BLaER1 treated with 17β-estradiol and CSF1 and Interleukin-3, amounts not matched to agents 10 nM and 100 nM (cell line): ENCODE data around the gene MYOG.
A peak's percentile ranks its signal among the peaks of the same experiment; 100 is the strongest.

ENCODE experiments used
- H3K27ac ChIP-seq, 11 experiments: shearing (Covaris generic); formaldehyde crosslinking; 2 replicates each; pipeline ENCODE4 v1.8.1; 2022
- H3K27me3 ChIP-seq, 11 experiments: shearing (Covaris generic); formaldehyde crosslinking; 2 replicates each; pipeline ENCODE4 v1.8.1; 2022
- H3K36me3 ChIP-seq, 11 experiments: shearing (Covaris generic); formaldehyde crosslinking; 2 replicates each; pipeline ENCODE4 v1.8.1; 2022
- H3K4me1 ChIP-seq, 10 experiments: shearing (Covaris generic); formaldehyde crosslinking; 2 replicates each; pipeline ENCODE4 v1.8.1; 2022
- H3K4me2 ChIP-seq, 11 experiments: shearing (Covaris generic); formaldehyde crosslinking; 2 replicates each; pipeline ENCODE4 v1.8.1; 2022
- H3K4me3 ChIP-seq, 10 experiments: shearing (Covaris generic); formaldehyde crosslinking; 2 replicates each; pipeline ENCODE4 v1.8.1; 2022
- H3K9ac ChIP-seq, 11 experiments: shearing (Covaris generic); formaldehyde crosslinking; 2 replicates each; pipeline ENCODE4 v1.8.1; 2022
- H3K9me3 ChIP-seq, 11 experiments: shearing (Covaris generic); formaldehyde crosslinking; replicated peaks in 1 of 11; 2 replicates each; pipeline ENCODE4 v1.8.1; 2022
- H4K20me1 ChIP-seq, 11 experiments: shearing (Covaris generic); formaldehyde crosslinking; 2 replicates each; pipeline ENCODE4 v1.8.1; 2022
- Cebpa-rat ChIP-seq, 11 experiments: shearing (Covaris generic); IDR thresholded peaks; 2 replicates each; pipeline ENCODE4 v1.8.1; 2022

Gene MYOG

DNA sequence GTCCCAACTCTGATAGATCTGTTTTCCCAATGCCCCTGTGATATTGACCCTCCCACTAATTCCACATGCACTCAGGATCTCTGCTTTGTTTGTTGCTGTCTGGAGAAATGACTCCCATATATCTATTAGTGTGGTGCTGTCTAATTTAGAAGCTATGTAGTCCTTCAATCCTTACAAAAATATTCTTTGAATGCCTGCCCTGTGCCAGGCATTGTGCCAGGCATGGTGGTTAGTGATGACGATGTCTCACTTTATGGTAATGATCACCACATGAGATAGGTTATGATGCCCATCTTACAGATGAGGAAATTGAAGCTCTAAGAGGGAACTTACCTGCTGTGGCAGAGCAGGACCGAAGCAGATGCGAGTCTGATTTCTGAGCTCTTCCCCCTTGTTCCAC, 12.9 kb downstream of the MYOG start:
- H3K27me3 ChIP-seq: peaks cover 15 to 32% (median 22%) of the 10 kb centered on the region in 11 experiments
- H3K9me3 ChIP-seq: no peaks in the 10 kb centered on the region
- H3K36me3 ChIP-seq: peaks cover 8 to 65% (median 48%) of the 10 kb centered on the region in 11 experiments; a peak in 21 of 22 replicates
- no peak overlapping the region for H3K4me3 ChIP-seq
- no peak overlapping the region for H3K27ac ChIP-seq
- H4K20me1 ChIP-seq: peaks cover 0 to 12% (median 0%) of the 10 kb centered on the region in 11 experiments; a peak in 2 of 22 replicates
- peaks cover 51 to 87% (median 77%) of the 10 kb centered on the region in 10 experiments for H3K4me1 ChIP-seq
- no peak overlapping the region for H3K9ac ChIP-seq
- TF ChIP-seq Cebpa-rat (IDR thresholded peaks at IDR 0.05): no peak
- H3K4me2 ChIP-seq: no peak overlapping the region; a peak in 3 of 22 replicates

DNA sequence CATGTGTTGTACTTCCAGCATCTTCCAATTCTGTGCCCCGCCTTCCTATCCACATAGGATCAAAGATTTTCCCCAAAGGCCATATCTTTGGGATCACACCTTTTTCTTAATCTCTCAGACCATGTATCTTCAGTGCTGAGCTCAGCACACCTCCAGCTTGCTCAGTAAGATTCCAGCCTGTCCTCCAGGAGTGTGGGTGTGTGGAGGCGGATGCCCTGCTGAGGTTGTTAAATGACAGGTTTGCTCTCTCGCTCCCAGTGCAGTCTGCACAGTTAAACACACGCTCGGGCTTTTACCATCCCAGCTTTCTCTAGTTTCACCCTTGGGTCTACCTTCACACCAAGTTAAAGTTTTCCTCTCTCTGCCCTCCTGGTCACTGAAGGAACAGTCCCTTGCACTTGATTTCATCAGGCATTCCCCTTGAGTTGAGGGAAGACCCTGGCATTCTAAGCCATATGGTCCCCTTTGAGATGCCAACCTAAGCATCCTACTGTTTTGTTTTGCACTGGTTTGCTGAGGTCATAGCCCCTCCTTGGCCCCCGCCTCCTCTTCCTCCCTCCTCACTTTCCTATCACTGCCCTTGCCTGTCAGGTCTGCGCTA, 13.7 kb downstream of the MYOG start:
- Histone ChIP-seq H3K4me1 (peaks cover 56 to 95% (median 85%) of the 10 kb centered on the region in 10 experiments), H3K9ac (no peak overlapping the region), H3K9me3 (no peaks in the 10 kb centered on the region), H3K27ac (peak overlapping the region in 3 of 11 experiments; percentile 20 to 93 (median 86); a peak in 3 of 22 replicates), H3K4me2 (peak overlapping the region in 9 of 11 experiments; percentile 5 to 97 (median 87); a peak in 10 of 22 replicates), H4K20me1 (peaks cover 0 to 12% (median 0%) of the 10 kb centered on the region in 11 experiments; a peak in 2 of 22 replicates), H3K36me3 (peaks cover 8 to 65% (median 48%) of the 10 kb centered on the region in 11 experiments; a peak in 21 of 22 replicates), H3K27me3 (peaks cover 15 to 40% (median 22%) of the 10 kb centered on the region in 11 experiments), H3K4me3 (no peak overlapping the region)
- no peak for TF ChIP-seq Cebpa-rat (IDR thresholded peaks at IDR 0.05)

GRCh38 chr1:203069030-203069747, 16.6 kb downstream of the MYOG start:
- peak overlapping the region; percentile 82 to 97 (median 89) for H3K4me2 ChIP-seq
- peak overlapping the region in 10 of 11 experiments; percentile 28 to 81 (median 72); a peak in 18 of 22 replicates for H3K9ac ChIP-seq
- TF ChIP-seq Cebpa-rat (IDR thresholded peaks at IDR 0.05): peak in 1 of 11 experiments; percentile 60; a peak in 2 of 22 replicates
- peak overlapping the region in 10 of 11 experiments; percentile 23 to 93 (median 86); a peak in 20 of 22 replicates for H3K27ac ChIP-seq
- H3K4me1 ChIP-seq: peaks cover 34 to 100% (median 85%) of the 10 kb centered on the region in 10 experiments
- no peaks in the 10 kb centered on the region for H3K9me3 ChIP-seq
- H3K4me3 ChIP-seq: peak overlapping the region in 7 of 10 experiments; percentile 4 to 41 (median 27); a peak in 9 of 20 replicates
- H3K36me3 ChIP-seq: peaks cover 8 to 68% (median 51%) of the 10 kb centered on the region in 11 experiments; a peak in 20 of 22 replicates
- peaks cover 0 to 29% (median 0%) of the 10 kb centered on the region in 11 experiments; a peak in 8 of 22 replicates for H3K27me3 ChIP-seq
- peaks cover 0 to 11% (median 0%) of the 10 kb centered on the region in 11 experiments; a peak in 2 of 22 replicates for H4K20me1 ChIP-seq

- Histone ChIP-seq H3K9me3 (no peaks in the 10 kb centered on the region), H3K36me3 (peaks cover 4 to 52% (median 33%) of the 10 kb centered on the region in 11 experiments; a peak in 19 of 22 replicates), H3K4me3 (no peak overlapping the region), H3K9ac (no peak overlapping the region), H3K27me3 (peaks cover 0 to 18% (median 0%) of the 10 kb centered on the region in 11 experiments; a peak in 3 of 22 replicates), H4K20me1 (peaks cover 0 to 11% (median 0%) of the 10 kb centered on the region in 11 experiments; a peak in 2 of 22 replicates), H3K4me1 (peaks cover 48 to 100% (median 97%) of the 10 kb centered on the region in 10 experiments), H3K4me2 (peak overlapping the region in 10 of 11 experiments; percentile 82 to 97 (median 90); a peak in 18 of 22 replicates), H3K27ac (peak overlapping the region in 7 of 11 experiments; percentile 83 to 93 (median 87); a peak in 12 of 22 replicates)
- no peak for TF ChIP-seq Cebpa-rat (IDR thresholded peaks at IDR 0.05)
Measured at GRCh38 chr1:203066965-203067364, 18.8 kb downstream of the MYOG start.

GRCh38 chr1:203065986-203066385, 19.8 kb downstream of the MYOG start:
- peaks cover 0 to 11% (median 0%) of the 10 kb centered on the region in 11 experiments; a peak in 2 of 22 replicates for H4K20me1 ChIP-seq
- H3K9ac ChIP-seq: no peak overlapping the region; a peak in 1 of 22 replicates
- peak overlapping the region in 6 of 11 experiments; percentile 2 to 93 (median 20); a peak in 6 of 22 replicates for H3K4me2 ChIP-seq
- H3K4me1 ChIP-seq: peaks cover 50 to 100% (median 97%) of the 10 kb centered on the region in 10 experiments
- peaks cover 0 to 52% (median 29%) of the 10 kb centered on the region in 11 experiments; a peak in 17 of 22 replicates for H3K36me3 ChIP-seq
- no peaks in the 10 kb centered on the region for H3K9me3 ChIP-seq
- no peak overlapping the region for H3K4me3 ChIP-seq
- H3K27ac ChIP-seq: peak overlapping the region in 6 of 11 experiments; percentile 1 to 88 (median 54); a peak in 6 of 22 replicates
- peaks cover 0 to 18% (median 0%) of the 10 kb centered on the region in 11 experiments; a peak in 3 of 22 replicates for H3K27me3 ChIP-seq
- TF ChIP-seq Cebpa-rat (IDR thresholded peaks at IDR 0.05): no peak

- H3K9ac ChIP-seq: no peak overlapping the region; a peak in 1 of 22 replicates
- peaks cover 52 to 100% (median 97%) of the 10 kb centered on the region in 10 experiments for H3K4me1 ChIP-seq
- peaks cover 0 to 11% (median 0%) of the 10 kb centered on the region in 11 experiments; a peak in 2 of 22 replicates for H4K20me1 ChIP-seq
- H3K4me3 ChIP-seq: no peak overlapping the region
- peak overlapping the region in 8 of 11 experiments; percentile 9 to 95 (median 85); a peak in 9 of 22 replicates for H3K4me2 ChIP-seq
- peak overlapping the region in 5 of 11 experiments; percentile 69 to 77 (median 75); a peak in 4 of 22 replicates for H3K27ac ChIP-seq
- H3K9me3 ChIP-seq: no peaks in the 10 kb centered on the region
- H3K36me3 ChIP-seq: peaks cover 0 to 60% (median 37%) of the 10 kb centered on the region in 11 experiments; a peak in 17 of 22 replicates
- no peak for TF ChIP-seq Cebpa-rat (IDR thresholded peaks at IDR 0.05)
- H3K27me3 ChIP-seq: peaks cover 0 to 18% (median 0%) of the 10 kb centered on the region in 11 experiments; a peak in 3 of 22 replicates
Measured at GRCh38 chr1:203065191-203065590, 20.6 kb downstream of the MYOG start.

DNA sequence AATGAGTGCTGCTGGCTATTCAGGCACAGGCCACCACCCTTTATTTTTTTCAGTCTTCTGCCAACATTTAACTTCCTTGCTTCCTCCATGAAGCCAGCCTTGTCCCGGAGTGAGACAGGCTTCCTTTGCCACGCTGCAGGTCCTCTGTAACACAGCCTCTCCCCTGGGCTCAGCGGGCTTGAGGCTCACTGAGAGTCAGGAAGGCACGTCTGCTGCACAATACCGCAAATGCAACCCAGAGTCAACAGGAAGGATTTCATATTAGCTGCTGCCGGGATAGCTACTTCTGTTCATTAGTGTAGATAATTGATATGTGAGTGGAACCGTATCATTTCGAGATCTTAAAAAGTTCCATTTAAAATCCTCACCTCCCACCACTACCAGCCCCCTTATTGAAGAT, 22.5 kb downstream of the MYOG start:
- peaks cover 0 to 18% (median 0%) of the 10 kb centered on the region in 11 experiments; a peak in 3 of 22 replicates for H3K27me3 ChIP-seq
- peak overlapping the region; percentile 54 to 95 (median 80) for H3K4me2 ChIP-seq
- peak overlapping the region in 1 of 10 experiments; percentile 9; a peak in 2 of 20 replicates for H3K4me3 ChIP-seq
- no peak; a peak in 1 of 22 replicates for TF ChIP-seq Cebpa-rat (IDR thresholded peaks at IDR 0.05)
- no peaks in the 10 kb centered on the region for H3K9me3 ChIP-seq
- peaks cover 0 to 63% (median 38%) of the 10 kb centered on the region in 11 experiments; a peak in 17 of 22 replicates for H3K36me3 ChIP-seq
- peaks cover 0 to 16% (median 0%) of the 10 kb centered on the region in 11 experiments; a peak in 5 of 22 replicates for H4K20me1 ChIP-seq
- H3K4me1 ChIP-seq: peaks cover 52 to 100% (median 97%) of the 10 kb centered on the region in 10 experiments
- peak overlapping the region in 9 of 11 experiments; percentile 16 to 74 (median 59); a peak in 15 of 22 replicates for H3K9ac ChIP-seq
- H3K27ac ChIP-seq: peak overlapping the region in 9 of 11 experiments; percentile 5 to 77 (median 69); a peak in 17 of 22 replicates

DNA sequence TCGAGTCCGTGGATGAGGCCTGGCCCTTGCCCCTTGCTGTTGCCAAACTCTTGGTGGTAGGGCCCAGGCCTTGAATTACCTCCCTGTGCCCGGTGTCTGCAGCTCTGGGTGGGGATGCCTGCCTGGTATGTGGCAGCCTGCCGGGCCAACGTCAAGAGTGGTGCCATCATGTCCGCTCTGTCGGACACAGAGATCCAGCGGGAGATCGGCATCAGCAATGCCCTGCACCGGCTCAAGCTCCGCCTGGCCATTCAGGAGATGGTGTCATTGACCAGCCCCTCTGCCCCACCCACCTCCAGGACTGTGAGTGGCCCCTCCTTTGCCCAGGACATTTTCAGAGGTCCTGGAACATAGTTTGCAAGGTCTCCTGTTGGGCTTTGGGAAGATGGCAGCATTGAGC, 25.7 kb downstream of the MYOG start:
- Histone ChIP-seq H3K27ac (peak overlapping the region in 9 of 11 experiments; percentile 47 to 88 (median 80); a peak in 17 of 22 replicates), H3K4me2 (peak overlapping the region; percentile 72 to 95 (median 87)), H4K20me1 (peaks cover 0 to 19% (median 0%) of the 10 kb centered on the region in 11 experiments; a peak in 5 of 22 replicates), H3K27me3 (no peaks in the 10 kb centered on the region), H3K36me3 (peaks cover 0 to 53% (median 26%) of the 10 kb centered on the region in 11 experiments; a peak in 16 of 22 replicates), H3K9me3 (no peaks in the 10 kb centered on the region), H3K9ac (peak overlapping the region in 6 of 11 experiments; percentile 53 to 74 (median 66); a peak in 9 of 22 replicates), H3K4me3 (peak overlapping the region in 4 of 10 experiments; percentile 29 to 53 (median 48); a peak in 8 of 20 replicates), H3K4me1 (peaks cover 75 to 100% (median 100%) of the 10 kb centered on the region in 10 experiments)
- no peak for TF ChIP-seq Cebpa-rat (IDR thresholded peaks at IDR 0.05)
